ENCODE results near the gene TMEM87B.

TMEM87B gene

DNA sequence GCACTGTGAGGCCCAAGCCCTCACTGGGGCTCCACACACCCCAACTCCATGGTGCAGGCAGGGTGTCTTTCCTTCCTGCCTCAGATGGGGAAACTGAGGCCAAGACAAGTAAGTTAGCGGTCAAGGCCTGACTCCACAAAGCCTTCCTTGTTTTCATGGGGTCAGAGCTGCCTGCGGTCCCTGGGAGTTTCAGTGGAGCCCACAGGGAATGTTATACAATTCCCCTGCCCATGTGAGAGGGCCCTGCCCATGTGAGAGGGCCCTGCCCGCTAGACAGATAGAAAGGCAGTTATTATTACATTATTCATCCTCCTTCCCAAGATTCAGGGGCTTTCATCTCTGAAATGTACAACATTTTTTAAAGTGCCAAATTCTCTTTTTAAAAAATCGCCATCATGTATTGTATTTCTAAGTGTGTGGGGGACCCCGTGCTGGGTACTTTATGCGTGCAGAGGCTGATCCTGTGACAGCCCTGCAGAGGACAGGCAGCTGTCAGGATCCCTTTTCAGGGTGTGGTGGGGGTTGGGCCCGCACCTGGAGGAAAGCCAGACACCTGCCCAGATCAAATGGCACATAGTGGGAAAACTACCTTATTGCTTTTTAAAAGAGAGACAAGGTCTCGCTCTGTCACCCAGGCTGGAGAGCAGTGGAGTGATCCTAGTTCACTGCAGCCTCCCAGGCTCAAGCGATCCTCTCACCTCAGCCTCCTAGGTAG is 106.5 kb downstream of the TMEM87B start:
- Histone ChIP-seq H3K9ac (ENCODE audit: low read depth, low read length) (no peak overlapping the region), H3K27ac (ENCODE audit: low read depth, low read length) (no peak overlapping the region), H3K4me1 (ENCODE audit: insufficient read depth, low read length) (no peaks in the 10 kb centered on the region), H3K36me3 (ENCODE audit: insufficient read depth, low read length) (no peaks in the 10 kb centered on the region), H3K27me3 (ENCODE audit: insufficient read depth, low read length) (no peaks in the 10 kb centered on the region), H3K4me3 (ENCODE audit: low read length) (no peak overlapping the region), H3K9me3 (ENCODE audit: insufficient read depth, low read depth, low read length) (no peaks in the 10 kb centered on the region)
- 93% methylated on average over 9 of the region's 9 CpGs for WGBS

- Histone ChIP-seq H3K36me3 (ENCODE audit: insufficient read depth, low read length) (no peaks in the 10 kb centered on the region), H3K4me3 (ENCODE audit: low read length) (no peak overlapping the region), H3K4me1 (ENCODE audit: insufficient read depth, low read length) (no peaks in the 10 kb centered on the region), H3K9ac (ENCODE audit: low read depth, low read length) (no peak overlapping the region), H3K27me3 (ENCODE audit: insufficient read depth, low read length) (no peaks in the 10 kb centered on the region), H3K9me3 (ENCODE audit: insufficient read depth, low read depth, low read length) (no peaks in the 10 kb centered on the region), H3K27ac (ENCODE audit: low read depth, low read length) (no peak overlapping the region)
- WGBS, result 96% methylated on average over 6 of the region's 6 CpGs
Observed at GRCh38 chr2:112162341-112162740, 107.3 kb downstream of the TMEM87B start.

DNA sequence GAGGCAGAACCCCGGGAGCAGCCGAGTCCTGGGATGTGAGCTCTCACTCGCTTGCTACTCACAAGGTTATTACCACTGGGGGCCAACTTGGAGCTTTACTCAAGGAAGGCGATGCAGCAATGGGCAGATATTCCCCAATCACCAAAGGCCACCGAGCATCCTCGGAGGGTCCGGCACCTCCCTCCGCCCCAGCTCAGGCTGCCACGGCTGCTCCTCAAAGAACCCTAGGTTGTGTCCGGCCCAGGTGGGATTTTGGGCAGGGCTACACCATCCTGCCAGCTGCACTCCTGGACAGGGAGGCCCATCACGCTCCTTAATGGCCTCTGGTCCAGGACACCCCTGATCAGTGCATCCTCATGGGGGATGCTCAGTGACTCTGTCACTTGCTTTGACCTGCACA is 107.9 kb downstream of the TMEM87B start:
- no peak overlapping the region for H3K9ac ChIP-seq (ENCODE audit: low read depth, low read length)
- no peaks in the 10 kb centered on the region for H3K36me3 ChIP-seq (ENCODE audit: insufficient read depth, low read length)
- no peak overlapping the region for H3K27ac ChIP-seq (ENCODE audit: low read depth, low read length)
- H3K9me3 ChIP-seq (ENCODE audit: insufficient read depth, low read depth, low read length), result no peaks in the 10 kb centered on the region
- H3K4me3 ChIP-seq (ENCODE audit: low read length), result no peak overlapping the region
- H3K27me3 ChIP-seq (ENCODE audit: insufficient read depth, low read length), result no peaks in the 10 kb centered on the region
- 94% methylated on average over 11 of the region's 11 CpGs for WGBS
- no peaks in the 10 kb centered on the region for H3K4me1 ChIP-seq (ENCODE audit: insufficient read depth, low read length)

- no peaks in the 10 kb centered on the region for H3K4me1 ChIP-seq (ENCODE audit: insufficient read depth, low read length)
- H3K36me3 ChIP-seq (ENCODE audit: insufficient read depth, low read length), result no peaks in the 10 kb centered on the region
- H3K27me3 ChIP-seq (ENCODE audit: insufficient read depth, low read length), result no peaks in the 10 kb centered on the region
- no peak overlapping the region for H3K9ac ChIP-seq (ENCODE audit: low read depth, low read length)
- 83% methylated on average over 9 of the region's 9 CpGs for WGBS
- no peak overlapping the region for H3K4me3 ChIP-seq (ENCODE audit: low read length)
- H3K27ac ChIP-seq (ENCODE audit: low read depth, low read length), result no peak overlapping the region
- H3K9me3 ChIP-seq (ENCODE audit: insufficient read depth, low read depth, low read length), result no peaks in the 10 kb centered on the region
Observed at GRCh38 chr2:112163541-112163981, 108.5 kb downstream of the TMEM87B start.

- no peak overlapping the region for H3K9ac ChIP-seq (ENCODE audit: low read depth, low read length)
- H3K27ac ChIP-seq (ENCODE audit: low read depth, low read length), result no peak overlapping the region
- WGBS, result 94% methylated on average over 11 of the region's 11 CpGs
- H3K9me3 ChIP-seq (ENCODE audit: insufficient read depth, low read depth, low read length), result no peaks in the 10 kb centered on the region
- no peaks in the 10 kb centered on the region for H3K27me3 ChIP-seq (ENCODE audit: insufficient read depth, low read length)
- H3K36me3 ChIP-seq (ENCODE audit: insufficient read depth, low read length), result no peaks in the 10 kb centered on the region
- H3K4me3 ChIP-seq (ENCODE audit: low read length), result no peak overlapping the region
- H3K4me1 ChIP-seq (ENCODE audit: insufficient read depth, low read length), result no peaks in the 10 kb centered on the region
Observed at GRCh38 chr2:112164876-112165275, 109.8 kb downstream of the TMEM87B start.

- no peaks in the 10 kb centered on the region for H3K9me3 ChIP-seq (ENCODE audit: insufficient read depth, low read depth, low read length)
- H3K9ac ChIP-seq (ENCODE audit: low read depth, low read length), result no peak overlapping the region
- 96% methylated on average over 4 of the region's 4 CpGs for WGBS
- H3K4me3 ChIP-seq (ENCODE audit: low read length), result no peak overlapping the region
- no peaks in the 10 kb centered on the region for H3K4me1 ChIP-seq (ENCODE audit: insufficient read depth, low read length)
- H3K27me3 ChIP-seq (ENCODE audit: insufficient read depth, low read length), result no peaks in the 10 kb centered on the region
- no peaks in the 10 kb centered on the region for H3K36me3 ChIP-seq (ENCODE audit: insufficient read depth, low read length)
- H3K27ac ChIP-seq (ENCODE audit: low read depth, low read length), result no peak overlapping the region
Observed at GRCh38 chr2:112165296-112165695, 110.2 kb downstream of the TMEM87B start.

GRCh38 chr2:112166806-112167499 is 111.9 kb downstream of the TMEM87B start:
- Histone ChIP-seq H3K4me3 (ENCODE audit: low read length) (no peak overlapping the region), H3K36me3 (ENCODE audit: insufficient read depth, low read length) (no peaks in the 10 kb centered on the region), H3K27me3 (ENCODE audit: insufficient read depth, low read length) (no peaks in the 10 kb centered on the region), H3K4me1 (ENCODE audit: insufficient read depth, low read length) (no peaks in the 10 kb centered on the region), H3K27ac (ENCODE audit: low read depth, low read length) (no peak overlapping the region), H3K9me3 (ENCODE audit: insufficient read depth, low read depth, low read length) (no peaks in the 10 kb centered on the region), H3K9ac (ENCODE audit: low read depth, low read length) (no peak overlapping the region)
- 85% methylated on average over 14 of the region's 14 CpGs for WGBS

- no peaks in the 10 kb centered on the region for H3K4me1 ChIP-seq (ENCODE audit: insufficient read depth, low read length)
- 87% methylated on average over 9 of the region's 10 CpGs for WGBS
- no peak overlapping the region for H3K27ac ChIP-seq (ENCODE audit: low read depth, low read length)
Observed at GRCh38 chr2:112168422-112169124, 113.5 kb downstream of the TMEM87B start.

More at GRCh38 chr2:112168422-112169124, 113.5 kb downstream of the TMEM87B start:
- Histone ChIP-seq H3K4me3 (ENCODE audit: low read length) (no peak overlapping the region), H3K9ac (ENCODE audit: low read depth, low read length) (no peak overlapping the region), H3K9me3 (ENCODE audit: insufficient read depth, low read depth, low read length) (no peaks in the 10 kb centered on the region), H3K36me3 (ENCODE audit: insufficient read depth, low read length) (no peaks in the 10 kb centered on the region), H3K27me3 (ENCODE audit: insufficient read depth, low read length) (no peaks in the 10 kb centered on the region)

Data from HUES64 (cell line).